ENCODE data around the gene NLGN2. TPM values are rescaled to one million over a fixed set of nuclear protein-coding genes. Genes with fewer than 3 reads are reported as not detected.

NLGN2 gene
- polyA plus RNA-seq, 3 donors: 0.55 TPM; not detected in 2

DNA sequence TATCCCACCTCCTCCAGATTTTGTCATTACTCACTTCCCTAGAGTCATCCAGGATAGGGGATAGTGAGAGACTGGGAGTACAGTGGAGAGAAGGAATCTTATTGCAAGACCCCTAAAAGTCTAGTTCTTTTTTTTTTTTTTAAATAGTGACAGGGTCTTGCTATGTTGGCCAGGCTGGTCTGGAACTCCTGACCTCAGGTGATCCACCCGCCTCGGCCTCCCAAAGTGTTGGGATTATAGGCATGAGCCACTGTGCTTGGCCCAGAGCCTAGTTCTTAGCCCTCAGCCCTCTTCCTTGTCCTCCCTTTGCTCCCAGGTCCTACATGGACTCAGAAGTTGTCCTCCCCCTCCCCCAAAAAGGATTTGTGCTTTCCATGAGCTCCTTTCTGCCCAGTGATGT, 34.5 kb downstream of the NLGN2 start:
- Histone ChIP-seq H3K4me2 (replicated peaks; ENCODE audit: extremely low read depth, low read length, poor library complexity, severe bottlenecking) (no peak overlapping the region), H3K36me3 (replicated peaks in 1 of 2; ENCODE audit: control insufficient read depth in 1 of 2, insufficient read depth in 2 of 2, low read length in 2 of 2) (no peaks in the 10 kb centered on the region), H4K20me1 (ENCODE audit: insufficient read depth, low read length) (peaks cover 21% of the 10 kb centered on the region), H3K27me3 (ENCODE audit: control insufficient read depth in 2 of 2, insufficient read depth in 2 of 2, low read length in 2 of 2) (peaks cover 46 to 86% of the 10 kb centered on the region in 2 donors), H3K9ac (ENCODE audit: insufficient read depth, low read length, poor library complexity, severe bottlenecking) (no peak overlapping the region), H2AFZ (ENCODE audit: insufficient read depth, low read depth, low read length, poor library complexity, severe bottlenecking) (no peak overlapping the region), H3K79me2 (ENCODE audit: insufficient read depth, low read length) (no peaks in the 10 kb centered on the region), H3K4me1 (ENCODE audit: control insufficient read depth in 1 of 2, insufficient read depth in 2 of 2, low read length in 2 of 2) (peaks cover 48 to 56% of the 10 kb centered on the region in 2 donors), H3K27ac (ENCODE audit: low read depth in 1 of 2, low read length in 2 of 2) (no peak overlapping the region), H3K4me3 (replicated peaks in 1 of 3; ENCODE audit: low read depth in 2 of 3, low read length in 3 of 3) (no peak overlapping the region), H3K9me3 (replicated peaks in 1 of 2; ENCODE audit: control insufficient read depth in 1 of 2, insufficient read depth in 1 of 2, low read length in 2 of 2) (peaks cover 0 to 21% of the 10 kb centered on the region in 2 donors)
- no CpG with 5 or more reads among the region's 2 CpGs for WGBS (ENCODE audit: insufficient coverage)
- DNase-seq: no peak
- Mint-ChIP-seq H3K27me3 (ENCODE audit: low read depth in 3 of 3) (peaks cover 76 to 96% (median 89%) of the 10 kb centered on the region in 3 donors), H3K27ac (no peak overlapping the region), H3K36me3 (peaks cover 20 to 21% of the 10 kb centered on the region in 2 donors), H3K4me1 (peaks cover 49% of the 10 kb centered on the region), H3K9me3 (peaks cover 0 to 25% (median 14%) of the 10 kb centered on the region in 7 donors), H3K4me3 (peak overlapping the region in 1 of 2 donors; percentile 84)
- TF ChIP-seq, protein P1, sequence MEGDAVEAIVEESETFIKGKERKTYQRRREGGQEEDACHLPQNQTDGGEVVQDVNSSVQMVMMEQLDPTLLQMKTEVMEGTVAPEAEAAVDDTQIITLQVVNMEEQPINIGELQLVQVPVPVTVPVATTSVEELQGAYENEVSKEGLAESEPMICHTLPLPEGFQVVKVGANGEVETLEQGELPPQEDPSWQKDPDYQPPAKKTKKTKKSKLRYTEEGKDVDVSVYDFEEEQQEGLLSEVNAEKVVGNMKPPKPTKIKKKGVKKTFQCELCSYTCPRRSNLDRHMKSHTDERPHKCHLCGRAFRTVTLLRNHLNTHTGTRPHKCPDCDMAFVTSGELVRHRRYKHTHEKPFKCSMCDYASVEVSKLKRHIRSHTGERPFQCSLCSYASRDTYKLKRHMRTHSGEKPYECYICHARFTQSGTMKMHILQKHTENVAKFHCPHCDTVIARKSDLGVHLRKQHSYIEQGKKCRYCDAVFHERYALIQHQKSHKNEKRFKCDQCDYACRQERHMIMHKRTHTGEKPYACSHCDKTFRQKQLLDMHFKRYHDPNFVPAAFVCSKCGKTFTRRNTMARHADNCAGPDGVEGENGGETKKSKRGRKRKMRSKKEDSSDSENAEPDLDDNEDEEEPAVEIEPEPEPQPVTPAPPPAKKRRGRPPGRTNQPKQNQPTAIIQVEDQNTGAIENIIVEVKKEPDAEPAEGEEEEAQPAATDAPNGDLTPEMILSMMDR (IDR thresholded peaks at IDR 0.05): no peak
- intact Hi-C loops (cut with micrococcal nuclease): no loop called here

DNA sequence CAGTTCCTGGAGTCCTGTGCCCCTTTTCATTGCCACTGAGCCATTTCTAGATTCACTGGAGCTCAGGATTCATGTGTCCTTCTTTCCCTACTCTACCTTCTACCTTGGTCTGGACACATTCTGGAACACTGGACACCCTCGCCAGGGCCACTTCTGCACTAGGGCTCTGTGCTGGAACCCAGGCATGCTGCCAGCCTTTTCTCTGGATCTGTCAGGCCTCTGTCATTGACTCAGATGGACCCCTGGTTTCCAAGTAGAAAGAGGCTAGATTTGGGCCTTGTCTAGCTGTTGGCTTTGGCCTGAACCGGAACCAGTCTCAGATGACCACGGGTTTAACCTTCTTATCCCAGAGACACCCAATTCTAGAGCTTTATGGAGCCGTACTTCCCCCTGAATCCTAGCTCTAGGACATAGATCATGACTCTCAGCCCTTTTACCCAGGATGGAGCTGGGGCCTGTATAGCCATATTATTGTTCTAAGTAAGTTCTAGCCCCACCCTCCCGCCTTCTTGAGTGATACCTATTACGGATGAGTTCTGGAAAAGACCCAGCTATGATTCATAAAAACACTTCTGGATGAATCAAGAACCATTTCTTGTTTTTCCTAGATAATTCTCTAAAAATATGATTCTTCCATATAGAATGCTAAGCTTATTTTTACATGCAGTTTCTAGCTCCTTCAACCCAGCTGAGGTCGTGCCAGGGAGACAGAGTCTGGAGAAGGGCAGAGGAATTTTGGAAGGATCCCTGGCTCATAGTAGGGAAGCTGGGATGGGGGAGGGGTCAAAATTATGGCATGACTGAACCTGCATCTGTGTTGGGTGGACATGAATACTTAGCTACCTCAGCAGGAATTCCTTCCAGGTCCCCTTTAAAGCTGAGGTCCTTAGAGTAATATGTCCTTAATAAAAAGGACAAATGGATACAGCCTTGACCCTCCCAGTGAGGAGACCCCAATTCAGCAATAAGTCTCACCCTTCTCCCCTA, 36.1 kb downstream of the NLGN2 start:
- H3K36me3 Mint-ChIP-seq: peaks cover 12 to 16% of the 10 kb centered on the region in 2 donors
- H3K4me1 ChIP-seq (ENCODE audit: control insufficient read depth in 1 of 2, insufficient read depth in 2 of 2, low read length in 2 of 2): peaks cover 32 to 39% of the 10 kb centered on the region in 2 donors
- peaks cover 5% of the 10 kb centered on the region for H4K20me1 ChIP-seq (ENCODE audit: insufficient read depth, low read length)
- peaks cover 82 to 98% (median 95%) of the 10 kb centered on the region in 3 donors for H3K27me3 Mint-ChIP-seq (ENCODE audit: low read depth in 3 of 3)
- H3K27me3 ChIP-seq (ENCODE audit: control insufficient read depth in 2 of 2, insufficient read depth in 2 of 2, low read length in 2 of 2): peaks cover 52 to 94% of the 10 kb centered on the region in 2 donors
- no peaks in the 10 kb centered on the region for H3K79me2 ChIP-seq (ENCODE audit: insufficient read depth, low read length)
- no peak for DNase-seq
- no peak overlapping the region for H2AFZ ChIP-seq (ENCODE audit: insufficient read depth, low read depth, low read length, poor library complexity, severe bottlenecking)
- TF ChIP-seq, protein P1 (IDR thresholded peaks at IDR 0.05): no peak
- peaks cover 38% of the 10 kb centered on the region for H3K4me1 Mint-ChIP-seq
- no peak overlapping the region for H3K27ac Mint-ChIP-seq
- no peak overlapping the region for H3K4me2 ChIP-seq (replicated peaks; ENCODE audit: extremely low read depth, low read length, poor library complexity, severe bottlenecking)
- no peak overlapping the region for H3K4me3 ChIP-seq (replicated peaks in 1 of 3; ENCODE audit: low read depth in 2 of 3, low read length in 3 of 3)
- H3K9ac ChIP-seq (ENCODE audit: insufficient read depth, low read length, poor library complexity, severe bottlenecking): no peak overlapping the region
- H3K27ac ChIP-seq (ENCODE audit: low read depth in 1 of 2, low read length in 2 of 2): no peak overlapping the region
- H3K4me3 Mint-ChIP-seq: no peak overlapping the region
- 100% methylated on average over 2 of the region's 7 CpGs for WGBS (ENCODE audit: insufficient coverage)
- H3K36me3 ChIP-seq (replicated peaks in 1 of 2; ENCODE audit: control insufficient read depth in 1 of 2, insufficient read depth in 2 of 2, low read length in 2 of 2): no peaks in the 10 kb centered on the region
- H3K9me3 ChIP-seq (replicated peaks in 1 of 2; ENCODE audit: control insufficient read depth in 1 of 2, insufficient read depth in 1 of 2, low read length in 2 of 2): peaks cover 0 to 21% of the 10 kb centered on the region in 2 donors
- peaks cover 0 to 27% (median 10%) of the 10 kb centered on the region in 7 donors for H3K9me3 Mint-ChIP-seq
- intact Hi-C loops (cut with micrococcal nuclease): no loop called here
